H1 (cell line): Measurements from ENCODE around the gene TSC1. TPM values are rescaled to one million over a fixed set of nuclear protein-coding genes. Genes with fewer than 3 reads are reported as not detected.

Experiments
- CTCF ChIA-PET: fragments of 300-600 bp; sonication (Branson Sonifier 250); formaldehyde crosslinking; loops from one replicate; lab custom pipeline; 2021; ENCODE audit not compliant: partially characterized antibody; lab: Charles Lee
- POLR2A ChIA-PET: fragments of 300-600 bp; sonication (Branson Sonifier 250); formaldehyde crosslinking; loops from one replicate; lab custom pipeline; 2021; ENCODE audit warnings: inconsistent platforms; ENCODE audit not compliant: partially characterized antibody; lab: Charles Lee
- DNase-seq, 2 experiments: peaks; one replicate each; pipeline versions ENCODE4 v3.0.0 to v3.0.0-alpha.2; 2010 to 2022; ENCODE audit warnings: low spot score in 2 of 2, low read depth in 1 of 2, mixed read lengths in 1 of 2
- FAIRE-seq: peaks from 2 replicates; lab custom pipeline; 2011; peaks lifted over from hg19 to GRCh38; lab: Jason Lieb, UNC
- H2AFZ ChIP-seq: 2 replicates; pipeline ENCODE4 v1.8.1; 2012; ENCODE audit warnings: low read length, inconsistent platforms
- H2AK5ac ChIP-seq: 2 replicates; pipeline ENCODE4 v1.6.1; 2013; ENCODE audit warnings: low read depth, low read length
- H2BK120ac ChIP-seq: replicated peaks from 2 replicates; pipeline ENCODE3; 2013; ENCODE audit warnings: low read depth, low read length, inconsistent platforms
- H2BK12ac ChIP-seq: 2 replicates; pipeline ENCODE4 v1.6.1; 2013; ENCODE audit warnings: low read depth, low read length
- H2BK15ac ChIP-seq: 2 replicates; pipeline ENCODE4 v1.6.1; 2013; ENCODE audit warnings: low read length
- H2BK20ac ChIP-seq: 2 replicates; pipeline ENCODE4 v1.6.1; 2013; ENCODE audit warnings: low read length
- H2BK5ac ChIP-seq: 2 replicates; pipeline ENCODE4 v1.6.1; 2013; ENCODE audit warnings: low read depth, low read length
- H3K14ac ChIP-seq: 2 replicates; pipeline ENCODE4 v1.6.1; 2013; ENCODE audit warnings: inconsistent platforms; ENCODE audit not compliant: insufficient read length
- H3K18ac ChIP-seq: 2 replicates; pipeline ENCODE4 v1.6.1; 2013; ENCODE audit warnings: low read length; ENCODE audit errors: extremely low read depth
- H3K23ac ChIP-seq: 2 replicates; pipeline ENCODE4 v1.6.1; 2013; ENCODE audit warnings: inconsistent platforms; ENCODE audit not compliant: insufficient read length
- H3K23me2 ChIP-seq: 2 replicates; pipeline ENCODE4 v1.6.1; 2013; ENCODE audit warnings: low read depth, low read length
- H3K27ac ChIP-seq: 2 replicates; pipeline ENCODE4 v1.6.1; 2011; ENCODE audit warnings: low read depth, low read length, inconsistent platforms
- H3K27me3 ChIP-seq, 4 experiments: replicated peaks in 1 of 4; 1 replicate in 1 of 4; 2 replicates in 3 of 4; pipeline versions ENCODE4 v1.6.1 to v1.8.1; 2011 to 2013; ENCODE audit warnings: low read length in 3 of 4, mild to moderate bottlenecking in 3 of 4, inconsistent platforms in 2 of 4, mixed read lengths in 2 of 4, moderate library complexity in 1 of 4; ENCODE audit not compliant: control insufficient read depth in 3 of 4, insufficient read depth in 3 of 4; ENCODE audit errors: extremely low read depth in 1 of 4
- H3K36me3 ChIP-seq, 4 experiments: 2 replicates each; pipeline versions ENCODE4 v1.6.1 to v1.8.1; 2011 to 2013; ENCODE audit warnings: mild to moderate bottlenecking in 4 of 4, low read length in 3 of 4, moderate library complexity in 2 of 4, control low read depth in 1 of 4, inconsistent platforms in 1 of 4; ENCODE audit not compliant: insufficient read depth in 4 of 4, control insufficient read depth in 2 of 4
- H3K4ac ChIP-seq: replicated peaks from 2 replicates; pipeline ENCODE3; 2013; ENCODE audit warnings: low read length, low read depth, mixed read lengths, inconsistent platforms; ENCODE audit not compliant: insufficient read length
- H3K4me1 ChIP-seq, 4 experiments: replicated peaks in 1 of 4; 1 replicate in 1 of 4; 2 replicates in 3 of 4; pipeline versions ENCODE4 v1.6.1 to v1.8.1; 2011 to 2013; ENCODE audit warnings: low read length in 3 of 4, inconsistent platforms in 2 of 4, mixed read lengths in 1 of 4; ENCODE audit not compliant: insufficient read depth in 4 of 4, control insufficient read depth in 3 of 4
- H3K4me2 ChIP-seq, 2 experiments: 2 replicates each; pipeline versions ENCODE4 v1.6.1 to v1.8.1; 2011 to 2013; ENCODE audit warnings: low read depth in 2 of 2, low read length in 2 of 2, control low read depth in 1 of 2, inconsistent platforms in 1 of 2, mild to moderate bottlenecking in 1 of 2; ENCODE audit not compliant: insufficient read depth in 1 of 2
- H3K4me3 ChIP-seq, 4 experiments: fragments of 200-600, 300-600 bp in 1 of 4; sonication (generic), shearing (Covaris generic), sonication (Bioruptor Twin) in 1 of 4; 2 replicates each; pipeline versions ENCODE4 v1.5.1 to v1.8.1; 2011 to 2016; ENCODE audit warnings: low read length in 4 of 4, low read depth in 3 of 4, control low read depth in 2 of 4, inconsistent platforms in 2 of 4, mild to moderate bottlenecking in 2 of 4, mixed read lengths in 1 of 4, moderate library complexity in 1 of 4; ENCODE audit not compliant: insufficient read depth in 2 of 4; ENCODE audit errors: extremely low read depth in 1 of 4
- H3K56ac ChIP-seq: replicated peaks from 2 replicates; pipeline ENCODE3; 2013; ENCODE audit warnings: low read depth, mild to moderate bottlenecking, mixed read lengths, low read length, inconsistent platforms; ENCODE audit not compliant: insufficient read length
- H3K79me1 ChIP-seq: 2 replicates; pipeline ENCODE4 v1.6.1; 2013; ENCODE audit warnings: low read depth, low read length, control low read depth
- H3K79me2 ChIP-seq, 2 experiments: 2 replicates each; pipeline versions ENCODE4 v1.6.1 to v1.8.1; 2012 to 2013; ENCODE audit warnings: low read length in 2 of 2, mild to moderate bottlenecking in 2 of 2, inconsistent platforms in 1 of 2; ENCODE audit not compliant: insufficient read depth in 2 of 2, control insufficient read depth in 1 of 2
- H3K9ac ChIP-seq, 4 experiments: replicated peaks in 1 of 4; 1 replicate in 1 of 4; 2 replicates in 3 of 4; pipeline versions ENCODE4 v1.6.1 to v1.8.1; 2011 to 2013; ENCODE audit warnings: low read depth in 3 of 4, low read length in 3 of 4, control low read depth in 2 of 4, mild to moderate bottlenecking in 2 of 4, moderate library complexity in 2 of 4, inconsistent platforms in 1 of 4; ENCODE audit errors: extremely low read depth in 1 of 4
- H3K9me3 ChIP-seq, 2 experiments: 2 replicates each; pipeline versions ENCODE4 v1.6.1 to v1.8.1; 2012 to 2013; ENCODE audit warnings: mild to moderate bottlenecking in 2 of 2, moderate library complexity in 2 of 2, control low read depth in 1 of 2, inconsistent platforms in 1 of 2, low read depth in 1 of 2, low read length in 1 of 2, mixed read lengths in 1 of 2; ENCODE audit not compliant: insufficient read depth in 2 of 2
- H4K20me1 ChIP-seq, 2 experiments: replicated peaks in 1 of 2; 2 replicates each; pipeline versions ENCODE3 to v1.8.1; 2011 to 2013; ENCODE audit warnings: inconsistent platforms in 2 of 2, low read length in 2 of 2, mild to moderate bottlenecking in 1 of 2; ENCODE audit not compliant: insufficient read depth in 2 of 2, control insufficient read depth in 1 of 2
- H4K5ac ChIP-seq: 2 replicates; pipeline ENCODE4 v1.6.1; 2013; ENCODE audit warnings: low read length, low read depth, mixed read lengths, inconsistent platforms; ENCODE audit not compliant: insufficient read length
- H4K8ac ChIP-seq: 2 replicates; pipeline ENCODE4 v1.8.0; 2013; ENCODE audit warnings: mild to moderate bottlenecking, moderate library complexity, low read length, inconsistent platforms; ENCODE audit not compliant: insufficient read depth; ENCODE audit errors: extremely low read depth
- H4K91ac ChIP-seq: replicated peaks from 2 replicates; pipeline ENCODE3; 2013; ENCODE audit warnings: low read length, mixed read lengths, inconsistent platforms; ENCODE audit not compliant: insufficient read length
- CBX5 ChIP-seq: fragments of 300-800, 300-1000 bp; sonication (generic); IDR thresholded peaks from 2 replicates; pipeline ENCODE4 v1.7.1; 2016; ENCODE audit warnings: antibody characterized with exemption, low read length, low read depth
- CEBPB ChIP-seq: IDR thresholded peaks from 2 replicates; pipeline ENCODE4 v1.6.1; 2012; ENCODE audit warnings: low read depth, low read length
- EP300 ChIP-seq, 2 experiments: IDR thresholded peaks; 1 replicate in 1 of 2; 2 replicates in 1 of 2; pipeline ENCODE4 v1.6.1; 2011 to 2012; ENCODE audit warnings: low read depth in 2 of 2, low read length in 2 of 2, mild to moderate bottlenecking in 2 of 2, borderline replicate concordance in 1 of 2, inconsistent platforms in 1 of 2, moderate library complexity in 1 of 2
- POU5F1 ChIP-seq: IDR thresholded peaks from 2 replicates; pipeline ENCODE4 v1.6.1; 2011; ENCODE audit warnings: low read depth, mild to moderate bottlenecking, low read length, moderate library complexity
- SP1 ChIP-seq: IDR thresholded peaks from 2 replicates; pipeline ENCODE4 v1.6.1; 2011; ENCODE audit warnings: low read depth, low read length
- SP2 ChIP-seq: IDR thresholded peaks from 2 replicates; pipeline ENCODE4 v1.6.1; 2012; ENCODE audit warnings: mild to moderate bottlenecking, low read length, inconsistent platforms
- SRF ChIP-seq: IDR thresholded peaks from 2 replicates; pipeline ENCODE4 v1.6.1; 2011; ENCODE audit warnings: mild to moderate bottlenecking, low read depth, low read length, moderate library complexity
- TAF1 ChIP-seq: IDR thresholded peaks from 2 replicates; pipeline ENCODE4 v1.6.1; 2011; ENCODE audit warnings: mild to moderate bottlenecking, low read depth, low read length
- TBP ChIP-seq: IDR thresholded peaks from 2 replicates; pipeline ENCODE4 v1.6.1; 2011; ENCODE audit warnings: low read depth, low read length, improper control_type of control experiment
- WGBS, 2 experiments: shearing (Covaris generic) in 1 of 2; methylation state at CpG; one replicate each; pipeline versions ENCODE4 v1.1.6 to v1.1.7; 2013 to 2015; ENCODE audit warnings: low lambda C conversion rate in 2 of 2, mixed read lengths in 2 of 2, inconsistent platforms in 1 of 2, low coverage in 1 of 2, missing lambda C conversion rate in 1 of 2; ENCODE audit not compliant: insufficient replicate concordance in 2 of 2, insufficient coverage in 1 of 2, insufficient read length in 1 of 2; ENCODE audit errors: extremely low coverage in 1 of 2, missing lambda C conversion rate in 1 of 2; 5-methylcytosine and 5-hydroxymethylcytosine counted together
- polyA plus RNA-seq, 7 experiments: library from polyadenylated mRNA; depleted of rRNA in 3 of 7; stranded (reverse) in 5 of 7; unstranded in 2 of 7; fragments of >200 nt in 5 of 7; fragments of 200-250 nt in 2 of 7; gene quantifications; 1 replicate in 5 of 7; 2 replicates in 1 of 7; 4 replicates in 1 of 7; pipeline versions ENCODE4 v1.2.1 to v1.2.3, GENCODE V29; 2011 to 2013; ENCODE audit warnings: missing spikeins in 2 of 7, mixed read lengths in 2 of 7
- total RNA-seq: library from RNA; stranded (reverse); fragmentation: NEBNext Ultra II Directional; extraction: Animal tissue kit (Norgen Biotek cat#: 25700); gene quantifications from 2 replicates; pipeline ENCODE4 v1.2.1, GENCODE V29; 2021

Gene TSC1
- total and polyA plus RNA-seq, 2 of the 8 experiments (the other 6 are each of a cell fraction or from before 2014, with no cell fraction given): 37.2 to 46.0 TPM

DNA sequence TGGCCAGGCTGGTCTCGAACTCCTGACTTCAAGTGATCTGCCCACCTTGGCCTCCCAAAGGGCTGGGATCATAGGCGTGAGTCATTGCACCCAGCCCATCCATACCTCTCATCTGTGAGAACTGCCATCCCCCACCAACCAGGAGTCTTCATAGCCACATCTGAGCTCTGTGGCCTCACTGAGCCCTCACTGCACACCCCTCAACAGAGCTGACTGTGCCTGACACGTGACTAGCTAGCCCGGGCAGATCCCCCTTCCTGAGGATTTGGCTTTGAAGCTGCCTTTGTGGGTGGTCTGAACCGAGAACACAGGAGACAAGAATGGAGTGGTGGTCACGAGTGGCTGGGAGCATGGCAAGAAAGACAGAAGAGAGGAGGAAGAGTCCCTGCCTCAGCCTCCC is 81.9 kb downstream of the TSC1 start:
- Histone ChIP-seq H2BK5ac (no peak overlapping the region), H3K36me3 (no peaks in the 10 kb centered on the region), H3K23ac (no peak overlapping the region), H3K56ac (no peak overlapping the region), H3K4me2 (no peak overlapping the region), H4K8ac (no peak overlapping the region), H4K91ac (no peak overlapping the region), H3K79me2 (no peaks in the 10 kb centered on the region), H3K27me3 (no peaks in the 10 kb centered on the region; a peak in 2 of 7 replicates), H4K20me1 (no peaks in the 10 kb centered on the region), H3K9me3 (no peaks in the 10 kb centered on the region), H3K27ac (no peak overlapping the region), H3K4me3 (no peak overlapping the region), H2BK12ac (no peak overlapping the region), H4K5ac (no peak overlapping the region), H3K79me1 (no peaks in the 10 kb centered on the region), H3K23me2 (no peaks in the 10 kb centered on the region), H2AK5ac (no peak overlapping the region), H2AFZ (no peak overlapping the region), H3K18ac (no peak overlapping the region), H2BK120ac (no peak overlapping the region), H3K9ac (no peak overlapping the region), H3K4me1 (peaks cover 2 to 12% (median 5%) of the 10 kb centered on the region in 4 experiments; a peak in 6 of 7 replicates), H3K14ac (no peak overlapping the region), H2BK15ac (no peak overlapping the region), H3K4ac (no peak overlapping the region), H2BK20ac (no peak overlapping the region)
- POLR2A ChIA-PET: no interaction called here
- 83% methylated on average over 6 of the region's 6 CpGs; no CpG with 5 or more reads in 1 of the 2 experiments for WGBS, 2 experiments
- CTCF ChIA-PET: interaction anchor here (0.8 to 1.7 kb wide), 3 partner anchors 11 to 1025 kb away, joined by 3 to 4 read pairs (median 4); no protein-coding TSS in a partner anchor
- no peak for FAIRE-seq
- DNase-seq: no peak
- no peak for TF ChIP-seq SP2
- no peak for TF ChIP-seq POU5F1
- TF ChIP-seq TBP: no peak
- no peak for TF ChIP-seq SP1
- TF ChIP-seq CBX5: no peak
- TF ChIP-seq SRF: no peak
- TF ChIP-seq TAF1: no peak
- no peak for TF ChIP-seq CEBPB
- TF ChIP-seq EP300 (IDR thresholded peaks at IDR 0.05; ENCODE audit: borderline replicate concordance in 1 of 2, low read depth in 2 of 2, low read length in 2 of 2): no peak
